Measurements from ENCODE around the gene C1orf87. TPM values are rescaled to one million over a fixed set of nuclear protein-coding genes. Genes with fewer than 3 reads are reported as not detected.

Gene C1orf87
- total RNA-seq, 1 donor = not detected

DNA sequence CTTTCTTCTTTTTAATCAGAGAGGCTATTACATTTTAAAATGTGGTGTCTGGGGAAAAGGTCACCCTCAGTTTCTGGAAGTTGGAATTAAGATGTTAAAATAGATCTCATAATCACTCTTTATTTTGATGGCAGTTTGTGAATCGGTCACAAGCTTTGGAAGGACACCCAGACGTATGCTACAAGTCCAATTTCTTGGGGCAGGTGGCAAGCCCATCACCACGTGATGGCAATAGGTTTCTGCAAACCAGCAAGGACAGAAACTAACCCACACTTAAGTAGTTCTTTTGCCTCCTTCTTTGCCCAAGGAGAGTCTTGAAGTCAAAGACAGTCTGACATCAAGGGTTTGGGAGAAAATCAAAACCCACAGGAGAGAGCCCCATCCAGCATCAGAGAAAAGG lies 72.9 kb downstream of the C1orf87 start:
- no peak for TF ChIP-seq CTCF (IDR thresholded peaks at IDR 0.05; ENCODE audit: insufficient read depth, low read depth, low read length)
- no peak overlapping the region for H3K4me3 ChIP-seq (ENCODE audit: low read depth, low read length)
- no peak for DNase-seq (ENCODE audit: low read depth)

DNA sequence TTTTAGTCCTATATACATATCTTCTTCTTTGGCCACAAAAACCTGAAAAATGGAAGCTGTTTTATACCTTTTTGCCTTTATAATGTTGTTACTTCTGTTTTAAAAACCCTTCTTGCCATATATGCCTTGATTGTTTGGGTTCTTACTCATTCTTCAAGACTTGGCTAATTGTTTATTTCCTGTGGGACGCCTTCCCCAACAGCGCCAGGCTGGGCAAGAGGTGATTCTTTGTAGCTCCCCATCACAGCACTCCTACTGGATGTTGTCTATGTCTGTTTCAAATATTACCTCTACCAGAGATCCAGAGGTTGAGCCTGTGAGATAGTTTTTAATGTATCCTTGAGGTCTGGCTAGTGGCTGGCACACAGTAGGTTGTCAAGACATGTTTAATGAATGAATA lies 73.8 kb downstream of the C1orf87 start:
- no peak for DNase-seq (ENCODE audit: low read depth)
- TF ChIP-seq CTCF (IDR thresholded peaks at IDR 0.05; ENCODE audit: insufficient read depth, low read depth, low read length) = no peak
- no peak overlapping the region for H3K4me3 ChIP-seq (ENCODE audit: low read depth, low read length)

DNA sequence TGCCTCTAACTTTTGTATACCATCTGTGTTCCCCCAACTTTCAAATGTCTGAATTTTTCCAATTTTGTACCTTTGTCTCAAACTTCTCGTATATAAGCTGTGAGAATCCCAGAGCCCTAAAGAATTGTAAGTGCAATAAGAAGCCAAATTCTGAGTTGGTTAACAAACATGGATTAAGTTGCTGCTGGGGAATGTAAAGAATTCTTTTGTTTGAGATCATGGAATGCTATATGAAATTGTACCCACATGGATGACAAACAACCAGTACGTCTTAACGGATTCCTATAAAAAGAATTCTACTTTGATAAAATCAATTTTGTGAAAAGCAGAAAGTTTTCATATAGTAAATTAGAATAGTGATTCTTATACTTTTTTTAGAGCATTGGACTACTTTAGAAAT lies 74.6 kb downstream of the C1orf87 start:
- no peak for DNase-seq (ENCODE audit: low read depth)
- H3K4me3 ChIP-seq (ENCODE audit: low read depth, low read length) = no peak overlapping the region
- TF ChIP-seq CTCF (IDR thresholded peaks at IDR 0.05; ENCODE audit: insufficient read depth, low read depth, low read length) = no peak

GRCh38 chr1:59997479-59998115 lies 76.0 kb downstream of the C1orf87 start:
- DNase-seq (ENCODE audit: low read depth) = no peak
- no peak for TF ChIP-seq CTCF (IDR thresholded peaks at IDR 0.05; ENCODE audit: insufficient read depth, low read depth, low read length)
- H3K4me3 ChIP-seq (ENCODE audit: low read depth, low read length) = no peak overlapping the region

- H3K4me3 ChIP-seq (ENCODE audit: low read depth, low read length) = no peak overlapping the region
- DNase-seq (ENCODE audit: low read depth) = peak; percentile 81
- no peak for TF ChIP-seq CTCF (IDR thresholded peaks at IDR 0.05; ENCODE audit: insufficient read depth, low read depth, low read length)
Observed at GRCh38 chr1:59994302-59995198, 79.0 kb downstream of the C1orf87 start.

DNA sequence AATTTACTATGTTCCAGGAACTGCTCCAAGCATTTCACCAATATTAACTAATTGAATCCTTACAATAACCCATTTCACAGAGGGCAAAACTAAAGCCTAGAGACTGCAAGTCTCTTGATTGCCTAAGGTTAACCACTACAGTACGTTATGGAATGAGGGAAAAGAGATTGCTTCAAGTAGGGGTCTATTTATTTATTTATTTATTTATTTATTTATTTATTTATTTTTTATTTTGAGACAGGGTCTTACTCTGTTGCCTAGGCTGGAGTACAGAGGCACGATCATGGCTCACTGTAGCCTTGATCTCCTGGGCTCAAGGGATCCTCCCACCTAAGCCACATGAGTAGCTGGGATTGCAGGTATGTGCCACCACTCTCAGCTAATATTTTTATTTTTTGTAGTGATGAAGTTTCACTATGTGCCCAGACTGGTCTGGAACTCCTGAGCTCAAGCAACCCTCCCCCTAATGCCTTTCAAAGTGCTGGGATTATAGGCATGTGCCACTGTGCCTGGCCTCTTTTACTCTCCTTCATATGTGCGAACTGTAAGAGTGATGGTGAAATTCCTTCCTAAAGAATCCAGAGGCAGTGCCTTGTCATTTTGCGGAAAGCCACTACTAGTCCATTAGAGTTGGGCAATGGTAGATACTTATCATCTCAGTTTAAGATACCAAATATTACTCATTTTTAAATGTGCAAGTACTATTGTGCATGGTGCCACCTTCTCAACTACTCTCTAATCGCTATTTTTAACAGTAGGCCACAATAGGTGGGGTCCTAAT lies 81.3 kb downstream of the C1orf87 start:
- no peak for TF ChIP-seq CTCF (IDR thresholded peaks at IDR 0.05; ENCODE audit: insufficient read depth, low read depth, low read length)
- DNase-seq (ENCODE audit: low read depth) = no peak
- no peak overlapping the region for H3K4me3 ChIP-seq (ENCODE audit: low read depth, low read length)
